ENCODE results near the gene DAPP1. TPM values are rescaled to one million over a fixed set of nuclear protein-coding genes. Genes with fewer than 3 reads are reported as not detected.
A peak's percentile ranks its signal among the peaks of the same experiment; 100 is the strongest.

Gene DAPP1
- total and polyA plus RNA-seq, 10 of the 15 experiments (the other 5 are each of a cell fraction or from before 2014, with no cell fraction given): 46.5 to 147 (median 74.2) TPM

DNA sequence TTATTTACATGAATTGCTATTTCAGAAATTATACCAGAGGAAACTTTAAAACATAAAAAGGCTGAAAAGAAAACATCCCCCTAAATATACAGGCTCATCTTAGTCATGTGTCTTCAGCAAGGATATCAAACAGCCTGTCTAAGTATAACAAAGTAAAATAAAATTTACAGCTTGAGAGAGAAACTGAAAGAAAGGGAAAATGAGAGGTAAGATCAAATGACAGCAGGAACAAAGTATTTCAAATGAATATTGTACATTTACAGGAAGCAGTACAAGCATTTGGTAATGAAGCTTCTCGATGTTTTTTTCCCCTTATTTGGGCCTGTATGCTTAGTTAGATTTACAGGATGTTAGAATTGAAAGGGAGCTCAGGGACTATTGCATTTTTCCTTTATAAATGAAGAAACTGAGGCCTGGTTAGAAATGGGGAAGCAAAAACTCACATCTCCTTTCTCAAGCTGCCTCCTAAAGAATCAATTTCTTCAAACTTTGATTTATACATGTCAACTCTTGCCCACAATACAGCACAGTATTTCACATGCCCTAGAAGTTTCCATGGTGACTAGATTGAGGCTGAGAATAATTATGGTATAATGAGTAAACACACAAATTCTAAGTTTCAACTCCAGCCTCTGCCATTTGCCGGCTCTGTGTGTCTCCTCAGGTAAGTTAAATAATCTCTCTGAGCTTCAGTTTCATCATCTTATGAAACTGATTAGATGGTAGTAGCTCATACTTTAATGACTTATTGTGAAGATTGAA lies 29.3 kb downstream of the DAPP1 start (continued):
- TF ChIP-seq, protein P1, sequence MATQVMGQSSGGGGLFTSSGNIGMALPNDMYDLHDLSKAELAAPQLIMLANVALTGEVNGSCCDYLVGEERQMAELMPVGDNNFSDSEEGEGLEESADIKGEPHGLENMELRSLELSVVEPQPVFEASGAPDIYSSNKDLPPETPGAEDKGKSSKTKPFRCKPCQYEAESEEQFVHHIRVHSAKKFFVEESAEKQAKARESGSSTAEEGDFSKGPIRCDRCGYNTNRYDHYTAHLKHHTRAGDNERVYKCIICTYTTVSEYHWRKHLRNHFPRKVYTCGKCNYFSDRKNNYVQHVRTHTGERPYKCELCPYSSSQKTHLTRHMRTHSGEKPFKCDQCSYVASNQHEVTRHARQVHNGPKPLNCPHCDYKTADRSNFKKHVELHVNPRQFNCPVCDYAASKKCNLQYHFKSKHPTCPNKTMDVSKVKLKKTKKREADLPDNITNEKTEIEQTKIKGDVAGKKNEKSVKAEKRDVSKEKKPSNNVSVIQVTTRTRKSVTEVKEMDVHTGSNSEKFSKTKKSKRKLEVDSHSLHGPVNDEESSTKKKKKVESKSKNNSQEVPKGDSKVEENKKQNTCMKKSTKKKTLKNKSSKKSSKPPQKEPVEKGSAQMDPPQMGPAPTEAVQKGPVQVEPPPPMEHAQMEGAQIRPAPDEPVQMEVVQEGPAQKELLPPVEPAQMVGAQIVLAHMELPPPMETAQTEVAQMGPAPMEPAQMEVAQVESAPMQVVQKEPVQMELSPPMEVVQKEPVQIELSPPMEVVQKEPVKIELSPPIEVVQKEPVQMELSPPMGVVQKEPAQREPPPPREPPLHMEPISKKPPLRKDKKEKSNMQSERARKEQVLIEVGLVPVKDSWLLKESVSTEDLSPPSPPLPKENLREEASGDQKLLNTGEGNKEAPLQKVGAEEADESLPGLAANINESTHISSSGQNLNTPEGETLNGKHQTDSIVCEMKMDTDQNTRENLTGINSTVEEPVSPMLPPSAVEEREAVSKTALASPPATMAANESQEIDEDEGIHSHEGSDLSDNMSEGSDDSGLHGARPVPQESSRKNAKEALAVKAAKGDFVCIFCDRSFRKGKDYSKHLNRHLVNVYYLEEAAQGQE (IDR thresholded peaks at IDR 0.05; ENCODE audit: low read depth, low read length): no peak
- no peak for TF ChIP-seq CBX5 (IDR thresholded peaks at IDR 0.05; ENCODE audit: low read depth)
- no peak for TF ChIP-seq GATAD2B (conservative IDR thresholded peaks at IDR 0.05; ENCODE audit: low read depth)
- no peak for TF ChIP-seq TBL1XR1 (IDR thresholded peaks at IDR 0.05; ENCODE audit: low read depth, low read length)
- TF ChIP-seq MTA2 (IDR thresholded peaks at IDR 0.05; ENCODE audit: low read depth): peak; percentile 64; the same call in 1 of the 2 replicates
- TF ChIP-seq PKNOX1 (IDR thresholded peaks at IDR 0.05): peak; percentile 30; the same call in 1 of the 2 replicates
- TF ChIP-seq TCF7 (IDR thresholded peaks at IDR 0.05; ENCODE audit: borderline replicate concordance): no peak
- TF ChIP-seq ZNF687 (IDR thresholded peaks at IDR 0.05): no peak
- 0 out of 2 replicates have a peak, but pooled peaks have one; percentile 22 for TF ChIP-seq BCL11A (IDR thresholded peaks at IDR 0.05; ENCODE audit: low read depth, low read length)
- TF ChIP-seq ZNF217 (IDR thresholded peaks at IDR 0.05): 0 out of 2 replicates have a peak, but pooled peaks have one; percentile 25
- TF ChIP-seq TCF3 (IDR thresholded peaks at IDR 0.05; ENCODE audit: borderline replicate concordance, insufficient read depth, low read depth, low read length): no peak
- no peak for TF ChIP-seq RBBP5 (conservative IDR thresholded peaks at IDR 0.05)
- no peak for TF ChIP-seq ZBED1 (IDR thresholded peaks at IDR 0.05; ENCODE audit: borderline replicate concordance)
- no peak for TF ChIP-seq BMI1 (IDR thresholded peaks at IDR 0.05; ENCODE audit: borderline replicate concordance)
- TF ChIP-seq, protein P2, sequence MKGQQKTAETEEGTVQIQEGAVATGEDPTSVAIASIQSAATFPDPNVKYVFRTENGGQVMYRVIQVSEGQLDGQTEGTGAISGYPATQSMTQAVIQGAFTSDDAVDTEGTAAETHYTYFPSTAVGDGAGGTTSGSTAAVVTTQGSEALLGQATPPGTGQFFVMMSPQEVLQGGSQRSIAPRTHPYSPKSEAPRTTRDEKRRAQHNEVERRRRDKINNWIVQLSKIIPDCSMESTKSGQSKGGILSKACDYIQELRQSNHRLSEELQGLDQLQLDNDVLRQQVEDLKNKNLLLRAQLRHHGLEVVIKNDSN (IDR thresholded peaks at IDR 0.05; ENCODE audit: borderline replicate concordance, extremely low read length, insufficient read depth, low read depth, low read length): no peak
- TF ChIP-seq FOXM1 (IDR thresholded peaks at IDR 0.05; ENCODE audit: low read depth, low read length): no peak
- no peak for TF ChIP-seq NFYA (IDR thresholded peaks at IDR 0.05; ENCODE audit: borderline replicate concordance, low read depth, low read length)
- 0 out of 4 replicates have a peak, but pooled peaks of 1 of the 2 experiments have one; percentile 18 for TF ChIP-seq IKZF2 (IDR thresholded peaks at IDR 0.05)
- TF ChIP-seq CBFB (IDR thresholded peaks at IDR 0.05; ENCODE audit: low read depth): no peak
- TF ChIP-seq JUNB (IDR thresholded peaks at IDR 0.05): no peak
- TF ChIP-seq MXI1 (IDR thresholded peaks at IDR 0.05; ENCODE audit: low read depth, low read length): no peak
- no peak for TF ChIP-seq LARP7 (IDR thresholded peaks at IDR 0.05)
